Endothelial cell of umbilical vein (primary cell): Measurements from ENCODE around the gene SLC5A3.

Experiments
- CTCF ChIP-seq, 2 donors: IDR thresholded peaks; 1 replicate in 1 of 2; 2 replicates in 1 of 2; pipeline ENCODE4 v1.5.1; 2011; ENCODE audit warnings: low read length in 2 of 2, mild to moderate bottlenecking in 2 of 2, moderate library complexity in 2 of 2, control low read depth in 1 of 2, inconsistent platforms in 1 of 2, low read depth in 1 of 2; ENCODE audit not compliant: insufficient read depth in 1 of 2; ENCODE audit errors: extremely low read depth in 1 of 2
- EZH2 ChIP-seq: IDR thresholded peaks from 2 replicates; pipeline ENCODE4 v1.6.1; 2012; ENCODE audit warnings: borderline replicate concordance, low read depth, mild to moderate bottlenecking, moderate library complexity, low read length, inconsistent platforms; ENCODE audit not compliant: severe bottlenecking
- FOS ChIP-seq: IDR thresholded peaks from 2 replicates; pipeline ENCODE4 v1.6.1; 2011; ENCODE audit warnings: mild to moderate bottlenecking, low read length, moderate library complexity, borderline replicate concordance; ENCODE audit not compliant: insufficient read depth
- GATA2 ChIP-seq: IDR thresholded peaks from 2 replicates; pipeline ENCODE4 v1.7.0; 2011; ENCODE audit warnings: low read depth, mild to moderate bottlenecking, moderate library complexity, mixed read lengths, low read length; ENCODE audit not compliant: insufficient read length, insufficient read depth
- MAX ChIP-seq: IDR thresholded peaks from 2 replicates; pipeline ENCODE4 v1.6.1; 2011; ENCODE audit not compliant: insufficient read depth, insufficient read length
- MYC ChIP-seq: IDR thresholded peaks from one replicate; pipeline ENCODE4 v1.6.1; 2011; ENCODE audit warnings: mild to moderate bottlenecking, low read depth, low read length
- POLR2A ChIP-seq: IDR thresholded peaks from 2 replicates; pipeline ENCODE4 v1.6.1; 2012; ENCODE audit warnings: low read depth, mild to moderate bottlenecking, control low read depth, low read length
- POLR2AphosphoS5 ChIP-seq: IDR thresholded peaks from 2 replicates; pipeline ENCODE4 v1.6.1; 2012; ENCODE audit warnings: low read depth, mild to moderate bottlenecking, control low read depth, low read length, moderate library complexity; ENCODE audit not compliant: insufficient read depth

- TF ChIP-seq CTCF (IDR thresholded peaks at IDR 0.05; ENCODE audit: extremely low read depth in 1 of 2, insufficient read depth in 1 of 2, low read depth in 1 of 2, low read length in 2 of 2) (no peak), POLR2A (no peak), FOS (no peak), MYC (no peak), MAX (no peak), EZH2 (no peak), POLR2AphosphoS5 (no peak), GATA2 (no peak)
Observed at GRCh38 chr21:34078915-34079314, 5.5 kb downstream of the SLC5A3 start.
